Measurements from ENCODE around the gene EEF2K.

DNA sequence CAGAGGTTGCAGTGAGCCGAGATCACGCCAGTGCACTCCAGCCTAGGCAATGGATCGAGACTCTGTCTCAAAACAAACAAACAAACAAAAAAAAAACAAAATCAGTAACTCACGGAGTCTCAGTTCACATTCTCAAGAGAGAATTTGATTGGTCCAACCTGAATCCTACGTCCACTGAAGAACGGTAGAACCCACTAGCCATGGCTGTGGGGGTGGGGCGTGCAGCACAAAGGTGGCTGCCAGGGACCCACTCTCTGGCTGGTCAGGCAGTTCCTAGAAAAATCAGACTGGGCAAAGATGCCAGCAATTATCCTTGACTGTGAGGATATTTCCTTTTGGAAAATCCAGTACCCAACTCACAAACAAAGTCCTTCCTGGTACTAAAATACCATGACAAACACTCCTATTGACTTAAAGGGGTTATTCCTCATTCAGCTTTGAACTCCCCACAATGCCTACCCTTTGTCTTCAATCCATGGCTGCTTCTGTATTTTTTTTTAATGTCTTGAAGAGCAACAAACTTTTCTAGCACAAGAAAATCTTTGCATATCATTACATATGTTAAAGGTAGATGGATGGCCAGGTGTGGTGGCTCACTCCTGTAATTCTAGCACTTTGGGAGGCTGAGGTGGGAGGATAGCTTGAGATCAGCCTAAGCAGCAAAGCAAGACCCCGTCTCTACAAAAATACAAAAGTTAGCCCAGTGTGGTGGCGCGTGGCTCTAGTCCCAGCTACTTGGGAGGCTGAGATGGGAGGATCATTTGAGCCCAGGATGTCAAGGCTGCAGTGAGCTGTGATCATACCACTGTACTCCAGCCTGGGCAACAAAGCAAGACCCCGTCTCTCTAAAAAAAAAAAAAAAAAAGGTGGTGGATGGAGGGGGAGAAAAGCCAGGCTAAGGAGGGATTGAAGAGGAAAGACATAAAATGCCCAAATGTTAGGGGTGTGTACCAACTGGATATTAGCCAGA, 87.3 kb downstream of the EEF2K start:
- TF ChIP-seq TFCP2L1 (CRISPR knock-in tag; IDR thresholded peaks at IDR 0.05) (no peak), JUNB (IDR thresholded peaks at IDR 0.05) (no peak), SREBF2 (IDR thresholded peaks at IDR 0.05) (no peak)
- TF ChIP-seq, protein P1, sequence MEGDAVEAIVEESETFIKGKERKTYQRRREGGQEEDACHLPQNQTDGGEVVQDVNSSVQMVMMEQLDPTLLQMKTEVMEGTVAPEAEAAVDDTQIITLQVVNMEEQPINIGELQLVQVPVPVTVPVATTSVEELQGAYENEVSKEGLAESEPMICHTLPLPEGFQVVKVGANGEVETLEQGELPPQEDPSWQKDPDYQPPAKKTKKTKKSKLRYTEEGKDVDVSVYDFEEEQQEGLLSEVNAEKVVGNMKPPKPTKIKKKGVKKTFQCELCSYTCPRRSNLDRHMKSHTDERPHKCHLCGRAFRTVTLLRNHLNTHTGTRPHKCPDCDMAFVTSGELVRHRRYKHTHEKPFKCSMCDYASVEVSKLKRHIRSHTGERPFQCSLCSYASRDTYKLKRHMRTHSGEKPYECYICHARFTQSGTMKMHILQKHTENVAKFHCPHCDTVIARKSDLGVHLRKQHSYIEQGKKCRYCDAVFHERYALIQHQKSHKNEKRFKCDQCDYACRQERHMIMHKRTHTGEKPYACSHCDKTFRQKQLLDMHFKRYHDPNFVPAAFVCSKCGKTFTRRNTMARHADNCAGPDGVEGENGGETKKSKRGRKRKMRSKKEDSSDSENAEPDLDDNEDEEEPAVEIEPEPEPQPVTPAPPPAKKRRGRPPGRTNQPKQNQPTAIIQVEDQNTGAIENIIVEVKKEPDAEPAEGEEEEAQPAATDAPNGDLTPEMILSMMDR (IDR thresholded peaks at IDR 0.05): no peak
- TF ChIP-seq, protein P2, sequence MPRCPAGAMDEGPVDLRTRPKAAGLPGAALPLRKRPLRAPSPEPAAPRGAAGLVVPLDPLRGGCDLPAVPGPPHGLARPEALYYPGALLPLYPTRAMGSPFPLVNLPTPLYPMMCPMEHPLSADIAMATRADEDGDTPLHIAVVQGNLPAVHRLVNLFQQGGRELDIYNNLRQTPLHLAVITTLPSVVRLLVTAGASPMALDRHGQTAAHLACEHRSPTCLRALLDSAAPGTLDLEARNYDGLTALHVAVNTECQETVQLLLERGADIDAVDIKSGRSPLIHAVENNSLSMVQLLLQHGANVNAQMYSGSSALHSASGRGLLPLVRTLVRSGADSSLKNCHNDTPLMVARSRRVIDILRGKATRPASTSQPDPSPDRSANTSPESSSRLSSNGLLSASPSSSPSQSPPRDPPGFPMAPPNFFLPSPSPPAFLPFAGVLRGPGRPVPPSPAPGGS (IDR thresholded peaks at IDR 0.05): no peak
